ENCODE data around the gene IQSEC3.

DNA sequence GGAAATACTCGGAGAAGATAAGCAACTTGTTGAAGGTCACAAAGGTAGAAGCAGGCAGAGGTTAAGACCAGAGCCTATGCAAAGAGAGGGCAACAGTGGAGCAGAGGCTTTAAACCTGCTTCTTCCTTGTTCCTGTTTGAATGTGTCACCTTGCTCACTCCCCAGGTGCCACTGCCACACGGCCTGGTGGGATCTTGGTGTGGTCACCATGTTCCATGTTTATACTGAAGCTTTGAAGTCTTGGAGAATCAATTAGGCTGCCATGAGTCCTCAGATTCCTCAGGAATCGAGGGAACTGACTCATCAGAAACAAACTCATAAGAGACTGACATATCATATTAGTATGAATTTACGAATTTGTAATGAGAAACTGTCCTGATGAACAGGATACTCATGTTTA is 46.8 kb downstream of the IQSEC3 start:
- TF ChIP-seq NR1H2 (CRISPR knock-in tag; IDR thresholded peaks at IDR 0.05) (no peak), RORB (CRISPR knock-in tag; IDR thresholded peaks at IDR 0.05) (no peak), FOXK1 (CRISPR knock-in tag; IDR thresholded peaks at IDR 0.05) (no peak)
